Measurements from ENCODE around the gene STK10.

DNA sequence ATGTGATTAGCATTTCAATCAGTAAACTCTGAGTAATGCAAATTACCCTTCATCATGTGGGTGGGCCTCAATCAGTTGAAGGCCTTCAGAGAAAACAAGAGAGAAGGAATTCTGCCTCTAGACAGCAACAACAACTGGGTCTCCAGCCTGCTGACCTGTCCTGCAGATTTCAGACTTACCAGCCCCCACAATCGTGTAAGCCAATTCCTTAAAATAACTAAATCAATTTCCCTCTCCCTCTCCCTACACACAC, 139.9 kb downstream of the STK10 start:
- TF ChIP-seq, protein P1, sequence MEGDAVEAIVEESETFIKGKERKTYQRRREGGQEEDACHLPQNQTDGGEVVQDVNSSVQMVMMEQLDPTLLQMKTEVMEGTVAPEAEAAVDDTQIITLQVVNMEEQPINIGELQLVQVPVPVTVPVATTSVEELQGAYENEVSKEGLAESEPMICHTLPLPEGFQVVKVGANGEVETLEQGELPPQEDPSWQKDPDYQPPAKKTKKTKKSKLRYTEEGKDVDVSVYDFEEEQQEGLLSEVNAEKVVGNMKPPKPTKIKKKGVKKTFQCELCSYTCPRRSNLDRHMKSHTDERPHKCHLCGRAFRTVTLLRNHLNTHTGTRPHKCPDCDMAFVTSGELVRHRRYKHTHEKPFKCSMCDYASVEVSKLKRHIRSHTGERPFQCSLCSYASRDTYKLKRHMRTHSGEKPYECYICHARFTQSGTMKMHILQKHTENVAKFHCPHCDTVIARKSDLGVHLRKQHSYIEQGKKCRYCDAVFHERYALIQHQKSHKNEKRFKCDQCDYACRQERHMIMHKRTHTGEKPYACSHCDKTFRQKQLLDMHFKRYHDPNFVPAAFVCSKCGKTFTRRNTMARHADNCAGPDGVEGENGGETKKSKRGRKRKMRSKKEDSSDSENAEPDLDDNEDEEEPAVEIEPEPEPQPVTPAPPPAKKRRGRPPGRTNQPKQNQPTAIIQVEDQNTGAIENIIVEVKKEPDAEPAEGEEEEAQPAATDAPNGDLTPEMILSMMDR (IDR thresholded peaks at IDR 0.05), result no peak
- TF ChIP-seq EZH2 (IDR thresholded peaks at IDR 0.05; ENCODE audit: borderline replicate concordance, insufficient read depth, low read depth, low read length, poor library complexity, severe bottlenecking), result no peak
